ENCODE data around the gene DOHH. TPM values are rescaled to one million over a fixed set of nuclear protein-coding genes. Genes with fewer than 3 reads are reported as not detected.

DOHH gene
- polyA plus RNA-seq, 2 donors = 14.9 to 16.7 TPM

- H3K4me3 ChIP-seq (ENCODE audit: low read depth in 1 of 2, low read length in 2 of 2) = no peak within 1 kb of the TSS
- 41 to 46% methylated on average over 26 to 27 of the region's 27 CpGs for WGBS, 2 donors
- no peak within 1 kb of the TSS for H3K27ac ChIP-seq (ENCODE audit: low read depth in 2 of 2, low read length in 1 of 2)
- H3K9me3 ChIP-seq (ENCODE audit: control insufficient read depth in 2 of 2, insufficient read depth in 1 of 2, low read depth in 1 of 2, low read length in 1 of 2) = no peaks in the 10 kb centered on the region
- peaks cover 2 to 3% of the 10 kb centered on the region in 2 donors for H3K4me1 ChIP-seq (ENCODE audit: control insufficient read depth in 2 of 2, insufficient read depth in 2 of 2, low read length in 1 of 2)
- H3K36me3 ChIP-seq (ENCODE audit: control insufficient read depth in 2 of 2, insufficient read depth in 2 of 2, low read length in 1 of 2) = no peaks in the 10 kb centered on the region
- peaks cover 0 to 4% of the 10 kb centered on the region in 2 donors for H3K27me3 ChIP-seq (ENCODE audit: control insufficient read depth in 1 of 2, insufficient read depth in 2 of 2, low read length in 2 of 2)
Observed at GRCh38 chr19:3480383-3481091, 19.9 kb downstream of the DOHH start, which contains the start of gene SMIM24. Gene SMIM24, minus strand, starts transcription at chr19:3480525. Its CDS starts 62 bp downstream, at chr19:3480463.

GRCh38 chr19:3479834-3480215, 20.6 kb downstream of the DOHH start:
- Histone ChIP-seq H3K4me3 (ENCODE audit: low read depth in 1 of 2, low read length in 2 of 2) (no peak overlapping the region), H3K36me3 (ENCODE audit: control insufficient read depth in 2 of 2, insufficient read depth in 2 of 2, low read length in 1 of 2) (no peaks in the 10 kb centered on the region), H3K27me3 (ENCODE audit: control insufficient read depth in 1 of 2, insufficient read depth in 2 of 2, low read length in 2 of 2) (peaks cover 0 to 4% of the 10 kb centered on the region in 2 donors), H3K27ac (ENCODE audit: low read depth in 2 of 2, low read length in 1 of 2) (no peak overlapping the region), H3K4me1 (ENCODE audit: control insufficient read depth in 2 of 2, insufficient read depth in 2 of 2, low read length in 1 of 2) (peaks cover 2 to 3% of the 10 kb centered on the region in 2 donors), H3K9me3 (ENCODE audit: control insufficient read depth in 2 of 2, insufficient read depth in 1 of 2, low read depth in 1 of 2, low read length in 1 of 2) (no peaks in the 10 kb centered on the region)
- WGBS, 2 donors = 43 to 50% methylated on average over 9 of the region's 9 CpGs

GRCh38 chr19:3479177-3479833, 21.2 kb downstream of the DOHH start:
- peaks cover 2 to 3% of the 10 kb centered on the region in 2 donors for H3K4me1 ChIP-seq (ENCODE audit: control insufficient read depth in 2 of 2, insufficient read depth in 2 of 2, low read length in 1 of 2)
- no peak overlapping the region for H3K27ac ChIP-seq (ENCODE audit: low read depth in 2 of 2, low read length in 1 of 2)
- no peaks in the 10 kb centered on the region for H3K36me3 ChIP-seq (ENCODE audit: control insufficient read depth in 2 of 2, insufficient read depth in 2 of 2, low read length in 1 of 2)
- H3K9me3 ChIP-seq (ENCODE audit: control insufficient read depth in 2 of 2, insufficient read depth in 1 of 2, low read depth in 1 of 2, low read length in 1 of 2) = no peaks in the 10 kb centered on the region
- 26 to 36% methylated on average over 7 of the region's 7 CpGs for WGBS, 2 donors
- peaks cover 0 to 4% of the 10 kb centered on the region in 2 donors for H3K27me3 ChIP-seq (ENCODE audit: control insufficient read depth in 1 of 2, insufficient read depth in 2 of 2, low read length in 2 of 2)
- no peak overlapping the region for H3K4me3 ChIP-seq (ENCODE audit: low read depth in 1 of 2, low read length in 2 of 2)

GRCh38 chr19:3478409-3479176, 21.9 kb downstream of the DOHH start:
- no peaks in the 10 kb centered on the region for H3K36me3 ChIP-seq (ENCODE audit: control insufficient read depth in 2 of 2, insufficient read depth in 2 of 2, low read length in 1 of 2)
- H3K27ac ChIP-seq (ENCODE audit: low read depth in 2 of 2, low read length in 1 of 2) = no peak overlapping the region
- WGBS, 2 donors = 27 to 28% methylated on average over 27 of the region's 27 CpGs
- peaks cover 0 to 4% of the 10 kb centered on the region in 2 donors for H3K27me3 ChIP-seq (ENCODE audit: control insufficient read depth in 1 of 2, insufficient read depth in 2 of 2, low read length in 2 of 2)
- H3K9me3 ChIP-seq (ENCODE audit: control insufficient read depth in 2 of 2, insufficient read depth in 1 of 2, low read depth in 1 of 2, low read length in 1 of 2) = no peaks in the 10 kb centered on the region
- H3K4me1 ChIP-seq (ENCODE audit: control insufficient read depth in 2 of 2, insufficient read depth in 2 of 2, low read length in 1 of 2) = peaks cover 2 to 3% of the 10 kb centered on the region in 2 donors
- no peak overlapping the region for H3K4me3 ChIP-seq (ENCODE audit: low read depth in 1 of 2, low read length in 2 of 2)

- Histone ChIP-seq H3K36me3 (ENCODE audit: control insufficient read depth in 2 of 2, insufficient read depth in 2 of 2, low read length in 1 of 2) (no peaks in the 10 kb centered on the region), H3K4me1 (ENCODE audit: control insufficient read depth in 2 of 2, insufficient read depth in 2 of 2, low read length in 1 of 2) (peaks cover 2% of the 10 kb centered on the region in 2 donors), H3K4me3 (ENCODE audit: low read depth in 1 of 2, low read length in 2 of 2) (no peak overlapping the region), H3K27me3 (ENCODE audit: control insufficient read depth in 1 of 2, insufficient read depth in 2 of 2, low read length in 2 of 2) (peaks cover 0 to 3% of the 10 kb centered on the region in 2 donors), H3K9me3 (ENCODE audit: control insufficient read depth in 2 of 2, insufficient read depth in 1 of 2, low read depth in 1 of 2, low read length in 1 of 2) (no peaks in the 10 kb centered on the region), H3K27ac (ENCODE audit: low read depth in 2 of 2, low read length in 1 of 2) (no peak overlapping the region)
- 71 to 93% methylated on average over 2 of the region's 2 CpGs for WGBS, 2 donors
Observed at GRCh38 chr19:3477951-3478350, 22.5 kb downstream of the DOHH start.

GRCh38 chr19:3477506-3477905, 23.0 kb downstream of the DOHH start:
- Histone ChIP-seq H3K4me1 (ENCODE audit: control insufficient read depth in 2 of 2, insufficient read depth in 2 of 2, low read length in 1 of 2) (peaks cover 0 to 2% of the 10 kb centered on the region in 2 donors), H3K27me3 (ENCODE audit: control insufficient read depth in 1 of 2, insufficient read depth in 2 of 2, low read length in 2 of 2) (no peaks in the 10 kb centered on the region), H3K9me3 (ENCODE audit: control insufficient read depth in 2 of 2, insufficient read depth in 1 of 2, low read depth in 1 of 2, low read length in 1 of 2) (no peaks in the 10 kb centered on the region), H3K4me3 (ENCODE audit: low read depth in 1 of 2, low read length in 2 of 2) (no peak overlapping the region), H3K27ac (ENCODE audit: low read depth in 2 of 2, low read length in 1 of 2) (no peak overlapping the region), H3K36me3 (ENCODE audit: control insufficient read depth in 2 of 2, insufficient read depth in 2 of 2, low read length in 1 of 2) (no peaks in the 10 kb centered on the region)

GRCh38 chr19:3476830-3477229, 23.6 kb downstream of the DOHH start:
- Histone ChIP-seq H3K4me1 (ENCODE audit: control insufficient read depth in 2 of 2, insufficient read depth in 2 of 2, low read length in 1 of 2) (peaks cover 0 to 2% of the 10 kb centered on the region in 2 donors), H3K36me3 (ENCODE audit: control insufficient read depth in 2 of 2, insufficient read depth in 2 of 2, low read length in 1 of 2) (no peaks in the 10 kb centered on the region)

GRCh38 chr19:3475449-3475848, 25.0 kb downstream of the DOHH start:
- no peak overlapping the region for H3K4me3 ChIP-seq (ENCODE audit: low read depth in 1 of 2, low read length in 2 of 2)
- H3K27me3 ChIP-seq (ENCODE audit: control insufficient read depth in 1 of 2, insufficient read depth in 2 of 2, low read length in 2 of 2) = no peaks in the 10 kb centered on the region
- H3K9me3 ChIP-seq (ENCODE audit: control insufficient read depth in 2 of 2, insufficient read depth in 1 of 2, low read depth in 1 of 2, low read length in 1 of 2) = no peaks in the 10 kb centered on the region
- H3K36me3 ChIP-seq (ENCODE audit: control insufficient read depth in 2 of 2, insufficient read depth in 2 of 2, low read length in 1 of 2) = no peaks in the 10 kb centered on the region
- 76 to 79% methylated on average over 4 of the region's 4 CpGs for WGBS, 2 donors
- H3K27ac ChIP-seq (ENCODE audit: low read depth in 2 of 2, low read length in 1 of 2) = no peak overlapping the region
- H3K4me1 ChIP-seq (ENCODE audit: control insufficient read depth in 2 of 2, insufficient read depth in 2 of 2, low read length in 1 of 2) = peaks cover 0 to 2% of the 10 kb centered on the region in 2 donors

More at GRCh38 chr19:3476830-3477229, 23.6 kb downstream of the DOHH start:
- WGBS, 2 donors = 61 to 81% methylated on average over 2 of the region's 2 CpGs
- Histone ChIP-seq H3K27me3 (ENCODE audit: control insufficient read depth in 1 of 2, insufficient read depth in 2 of 2, low read length in 2 of 2) (no peaks in the 10 kb centered on the region), H3K27ac (ENCODE audit: low read depth in 2 of 2, low read length in 1 of 2) (no peak overlapping the region), H3K9me3 (ENCODE audit: control insufficient read depth in 2 of 2, insufficient read depth in 1 of 2, low read depth in 1 of 2, low read length in 1 of 2) (no peaks in the 10 kb centered on the region), H3K4me3 (ENCODE audit: low read depth in 1 of 2, low read length in 2 of 2) (no peak overlapping the region)

GRCh38 chr19:3474614-3475013, 25.9 kb downstream of the DOHH start:
- no peaks in the 10 kb centered on the region for H3K9me3 ChIP-seq (ENCODE audit: control insufficient read depth in 2 of 2, insufficient read depth in 1 of 2, low read depth in 1 of 2, low read length in 1 of 2)
- H3K4me3 ChIP-seq (ENCODE audit: low read depth in 1 of 2, low read length in 2 of 2) = no peak overlapping the region
- WGBS, 2 donors = 77 to 78% methylated on average over 2 of the region's 2 CpGs
- H3K4me1 ChIP-seq (ENCODE audit: control insufficient read depth in 2 of 2, insufficient read depth in 2 of 2, low read length in 1 of 2) = no peaks in the 10 kb centered on the region
- no peaks in the 10 kb centered on the region for H3K27me3 ChIP-seq (ENCODE audit: control insufficient read depth in 1 of 2, insufficient read depth in 2 of 2, low read length in 2 of 2)
- no peaks in the 10 kb centered on the region for H3K36me3 ChIP-seq (ENCODE audit: control insufficient read depth in 2 of 2, insufficient read depth in 2 of 2, low read length in 1 of 2)
- H3K27ac ChIP-seq (ENCODE audit: low read depth in 2 of 2, low read length in 1 of 2) = no peak overlapping the region

Measured in esophagus (tissue), 2 donors.